Astrocyte of the spinal cord (primary cell): ENCODE measurements around the gene PLD5.

Experiments
- DNase-seq: peaks from one replicate; pipeline ENCODE4 v3.0.0; 2011; ENCODE audit warnings: low read depth, low spot score
- H3K4me3 ChIP-seq: 2 replicates; pipeline ENCODE4 v1.5.1; 2011; ENCODE audit warnings: low read depth, mild to moderate bottlenecking, low read length, moderate library complexity
- in situ Hi-C: cut with HindIII; loops from 2 replicates; pipeline ENCODE4 v1.10.0; 2017; ENCODE audit warnings: low sequenced_read_pairs
- TF ChIP-seq, protein P1 (sequence below): IDR thresholded peaks from 2 replicates; pipeline ENCODE4 v1.5.1; 2012; ENCODE audit warnings: low read depth, mild to moderate bottlenecking, low read length, inconsistent platforms

The PLD5 gene

DNA sequence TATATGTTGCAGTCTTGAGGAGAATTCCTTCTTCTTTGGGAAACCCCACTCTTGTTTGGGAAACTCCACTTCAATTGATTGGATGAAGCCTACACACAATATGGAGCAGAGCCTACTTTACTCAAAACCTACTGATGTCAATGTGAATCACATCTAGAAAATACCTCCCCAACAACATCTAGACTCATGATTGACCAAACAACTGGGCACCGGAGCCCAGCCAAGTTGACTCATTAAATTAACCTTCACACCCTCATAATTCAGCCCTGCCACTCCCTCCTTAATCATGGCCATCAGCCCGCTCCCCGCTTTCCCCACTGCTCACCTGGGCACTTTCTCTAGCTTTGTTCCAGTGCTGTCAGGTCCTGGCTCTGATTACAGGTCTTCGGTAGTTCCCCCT is 317.5 kb downstream of the PLD5 start:
- DNase-seq = no peak
- in situ Hi-C loops = no loop called here
- no peak overlapping the region for H3K4me3 ChIP-seq
- TF ChIP-seq, protein P1, sequence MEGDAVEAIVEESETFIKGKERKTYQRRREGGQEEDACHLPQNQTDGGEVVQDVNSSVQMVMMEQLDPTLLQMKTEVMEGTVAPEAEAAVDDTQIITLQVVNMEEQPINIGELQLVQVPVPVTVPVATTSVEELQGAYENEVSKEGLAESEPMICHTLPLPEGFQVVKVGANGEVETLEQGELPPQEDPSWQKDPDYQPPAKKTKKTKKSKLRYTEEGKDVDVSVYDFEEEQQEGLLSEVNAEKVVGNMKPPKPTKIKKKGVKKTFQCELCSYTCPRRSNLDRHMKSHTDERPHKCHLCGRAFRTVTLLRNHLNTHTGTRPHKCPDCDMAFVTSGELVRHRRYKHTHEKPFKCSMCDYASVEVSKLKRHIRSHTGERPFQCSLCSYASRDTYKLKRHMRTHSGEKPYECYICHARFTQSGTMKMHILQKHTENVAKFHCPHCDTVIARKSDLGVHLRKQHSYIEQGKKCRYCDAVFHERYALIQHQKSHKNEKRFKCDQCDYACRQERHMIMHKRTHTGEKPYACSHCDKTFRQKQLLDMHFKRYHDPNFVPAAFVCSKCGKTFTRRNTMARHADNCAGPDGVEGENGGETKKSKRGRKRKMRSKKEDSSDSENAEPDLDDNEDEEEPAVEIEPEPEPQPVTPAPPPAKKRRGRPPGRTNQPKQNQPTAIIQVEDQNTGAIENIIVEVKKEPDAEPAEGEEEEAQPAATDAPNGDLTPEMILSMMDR = no peak

DNA sequence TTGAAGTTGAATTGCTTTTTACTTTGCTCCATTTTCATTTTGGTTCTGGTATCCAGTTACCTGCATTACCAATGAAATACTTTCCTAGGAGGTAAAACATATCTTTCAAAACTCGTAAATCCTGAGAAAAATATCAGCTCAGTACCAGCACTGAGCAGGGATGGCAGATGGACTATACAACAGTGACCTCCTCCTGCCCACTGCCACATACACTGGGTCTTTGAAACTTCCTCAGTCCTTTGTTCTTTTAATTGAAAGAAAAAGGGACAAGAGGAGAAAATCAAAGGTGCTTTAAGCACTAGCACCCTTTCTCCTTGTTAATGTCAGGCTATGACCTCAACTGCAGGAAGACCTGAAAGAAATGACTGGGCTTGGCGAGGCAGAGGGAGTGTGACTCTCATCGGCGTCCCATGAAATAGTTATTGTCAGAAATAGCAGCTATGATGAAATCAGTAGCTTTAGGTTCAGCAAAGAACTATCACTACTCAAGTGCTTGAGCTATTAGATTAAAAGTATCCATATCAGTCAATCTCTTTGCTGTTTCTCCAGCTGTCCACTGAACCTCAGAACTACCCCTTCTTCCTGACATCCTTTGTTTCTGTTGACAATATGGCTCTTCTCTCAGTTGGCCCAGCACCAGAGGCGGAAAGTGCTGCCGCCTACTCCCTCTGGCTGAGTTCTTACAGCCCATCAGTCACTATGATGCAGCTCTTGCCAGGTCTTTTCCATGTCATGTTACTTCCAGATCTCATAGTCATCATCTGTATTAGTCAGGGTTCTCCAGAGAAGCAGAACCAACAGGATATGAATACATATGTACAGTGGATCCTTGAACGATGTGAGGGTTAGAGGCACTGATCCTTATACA is 318.6 kb downstream of the PLD5 start:
- TF ChIP-seq, protein P1 = no peak
- in situ Hi-C loops = no loop called here

GRCh38 chr1:242203262-242203661 is 321.2 kb downstream of the PLD5 start:
- in situ Hi-C loops = no loop called here
- H3K4me3 ChIP-seq = no peak overlapping the region
- DNase-seq = no peak
- TF ChIP-seq, protein P1 = no peak

More for the DNA sequence above, 318.6 kb downstream of the PLD5 start:
- peak; percentile 7 for DNase-seq
- H3K4me3 ChIP-seq = no peak overlapping the region

- DNase-seq = no peak
- in situ Hi-C loops = no loop called here
- TF ChIP-seq, protein P1 = no peak
- H3K4me3 ChIP-seq = no peak overlapping the region
Measured at GRCh38 chr1:242201090-242201489, 323.4 kb downstream of the PLD5 start.

DNA sequence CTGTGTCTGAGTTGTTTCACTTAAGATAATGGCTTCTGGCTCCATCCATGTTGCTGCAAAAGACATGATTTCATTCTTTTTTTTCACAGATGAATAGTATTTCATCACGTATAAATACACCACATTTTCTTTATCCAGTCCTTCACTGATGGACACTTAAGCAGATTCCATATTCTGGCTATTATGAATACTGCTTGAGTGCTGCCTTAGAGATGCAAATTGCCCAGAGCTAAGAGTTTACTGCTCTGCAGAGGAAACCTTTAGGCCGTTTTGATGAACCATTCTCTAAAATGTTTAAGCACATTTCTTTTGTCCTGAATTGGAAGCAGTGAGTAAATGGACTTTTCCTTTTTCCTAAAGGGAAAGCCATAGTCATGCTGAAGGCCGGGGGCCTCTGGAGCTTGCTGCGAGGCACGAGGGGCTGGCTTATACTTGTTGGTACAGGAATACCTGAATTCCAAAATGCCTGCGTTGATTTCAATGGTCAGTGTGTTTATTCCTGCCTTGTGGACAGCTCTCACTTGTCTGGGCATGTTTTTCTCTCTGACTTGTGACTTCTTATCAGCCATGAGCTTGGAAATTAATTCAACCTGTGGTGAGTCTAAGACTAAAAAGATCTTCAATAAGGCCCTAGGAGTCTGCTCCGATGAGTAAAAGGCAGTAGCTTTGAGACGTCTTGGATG is 324.6 kb downstream of the PLD5 start:
- no peak for DNase-seq
- in situ Hi-C loops = no loop called here
- H3K4me3 ChIP-seq = no peak overlapping the region
- TF ChIP-seq, protein P1 = no peak

DNA sequence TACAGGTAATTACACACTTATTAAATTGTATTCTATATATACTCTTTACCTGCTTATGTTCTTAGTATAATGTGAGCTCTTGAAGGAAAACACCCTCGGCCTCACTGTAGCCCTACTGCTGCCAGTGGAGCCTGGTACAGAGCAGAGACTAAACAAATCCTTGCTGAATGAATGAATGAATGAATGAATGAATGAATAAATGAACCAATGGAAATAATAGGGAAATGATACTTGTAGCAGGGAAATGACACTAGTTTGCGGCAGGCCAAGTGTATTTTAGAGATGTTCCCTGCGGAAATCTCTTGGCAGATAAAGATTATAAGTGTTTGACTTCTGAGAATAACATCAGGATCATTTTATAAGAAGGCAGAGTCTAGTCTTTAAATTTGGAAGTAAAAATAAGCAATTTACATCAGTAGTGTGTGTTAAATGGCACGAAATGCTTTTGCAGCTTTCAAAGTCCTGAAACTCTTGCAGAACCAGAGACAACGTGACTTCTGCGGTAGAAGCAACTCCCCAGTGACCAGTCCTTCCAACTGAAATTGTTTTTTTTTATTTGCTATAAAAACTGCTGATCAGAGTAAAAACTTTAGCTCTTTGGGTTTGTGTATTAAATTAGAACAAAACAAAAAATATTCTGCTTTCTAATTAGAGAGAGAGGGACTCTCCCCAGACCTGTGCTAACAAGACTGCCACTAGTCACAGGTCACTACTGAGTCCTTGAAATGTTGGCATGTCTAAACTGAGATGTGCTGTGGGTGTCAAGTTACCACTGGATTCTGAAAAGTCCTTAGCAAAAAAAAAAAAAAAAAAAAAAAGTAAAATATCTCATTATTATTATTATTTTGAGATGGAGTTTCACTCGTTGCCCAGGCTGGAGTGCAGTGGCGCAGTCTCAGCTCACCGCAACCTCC is 326.3 kb downstream of the PLD5 start:
- H3K4me3 ChIP-seq = no peak overlapping the region
- in situ Hi-C loops = no loop called here
- no peak for DNase-seq
- TF ChIP-seq, protein P1 = no peak
